Testis (tissue), 3 donors: Measurements from ENCODE around the gene ICE2. TPM values are rescaled to one million over a fixed set of nuclear protein-coding genes. Genes with fewer than 3 reads are reported as not detected.
A peak's percentile ranks its signal among the peaks of the same experiment; 100 is the strongest.

ENCODE experiments used
- DNase-seq: peaks from one replicate; pipeline ENCODE4 v3.0.0-alpha.2; 2019
- H3K27ac ChIP-seq, 2 donors: fragments of 200-600 bp; sonication (generic); one replicate each; pipeline ENCODE4 v1.5.1; 2019
- H3K27me3 ChIP-seq: fragments of 200-600 bp; sonication (generic); one replicate; pipeline ENCODE4 v1.5.1; 2019
- H3K36me3 ChIP-seq: fragments of 200-600 bp; sonication (generic); one replicate; pipeline ENCODE4 v1.5.1; 2017; ENCODE audit warnings: low read depth; ENCODE audit errors: missing control alignments
- H3K4me1 ChIP-seq: fragments of 200-600 bp; sonication (generic); one replicate; pipeline ENCODE4 v1.5.1; 2019
- H3K4me3 ChIP-seq, 2 donors: fragments of 200-600 bp; sonication (generic); one replicate each; pipeline ENCODE4 v1.5.1; 2017 to 2019
- H3K9me3 ChIP-seq: fragments of 200-600 bp; sonication (generic); one replicate; pipeline ENCODE4 v1.5.1; 2017
- CTCF ChIP-seq, 3 experiments: fragments of 450-650 bp in 2 of 3; fragments of 200-600 bp in 1 of 3; sonication (generic) in 1 of 3; IDR thresholded peaks; one replicate each; pipeline ENCODE4 v1.5.1; 2016 to 2019; ENCODE audit warnings: antibody characterized with exemption in 3 of 3, mild to moderate bottlenecking in 2 of 3, moderate library complexity in 1 of 3
- POLR2A ChIP-seq: fragments of 450-650 bp; IDR thresholded peaks from one replicate; pipeline ENCODE4 v1.6.1; 2017; ENCODE audit warnings: antibody characterized with exemption, mild to moderate bottlenecking, moderate library complexity
- WGBS, 2 donors: methylation state at CpG; one replicate each; pipeline ENCODE4 v1.1.5; 2018; 5-methylcytosine and 5-hydroxymethylcytosine counted together
- intact Hi-C: fragments of 100-400 bp; cut with DNase I; formaldehyde crosslinking; loops from one replicate; pipeline ENCODE4 v1.15.1; 2023; ENCODE audit warnings: low total_unique reads
- polyA plus RNA-seq: library from polyadenylated mRNA; stranded (reverse); fragments of 350-450 nt; fragmentation: Illumina TruSeq; extraction: RNeasy Lipid Tissue Mini Kit (QIAGEN cat#74804); gene quantifications from one replicate; pipeline ENCODE4 v1.2.3, GENCODE V29; 2014; ENCODE audit warnings: low read depth, low replicate concordance; ENCODE audit not compliant: insufficient read depth
- total RNA-seq, 2 donors: library from RNA; depleted of rRNA; stranded (reverse); fragments of >200 nt; gene quantifications; one replicate each; pipeline ENCODE4 v1.2.3, GENCODE V29; 2016

ICE2 gene
- total and polyA plus RNA-seq, 3 donors from 2014 or later, result 24.3 to 48.3 (median 44.6) TPM

DNA sequence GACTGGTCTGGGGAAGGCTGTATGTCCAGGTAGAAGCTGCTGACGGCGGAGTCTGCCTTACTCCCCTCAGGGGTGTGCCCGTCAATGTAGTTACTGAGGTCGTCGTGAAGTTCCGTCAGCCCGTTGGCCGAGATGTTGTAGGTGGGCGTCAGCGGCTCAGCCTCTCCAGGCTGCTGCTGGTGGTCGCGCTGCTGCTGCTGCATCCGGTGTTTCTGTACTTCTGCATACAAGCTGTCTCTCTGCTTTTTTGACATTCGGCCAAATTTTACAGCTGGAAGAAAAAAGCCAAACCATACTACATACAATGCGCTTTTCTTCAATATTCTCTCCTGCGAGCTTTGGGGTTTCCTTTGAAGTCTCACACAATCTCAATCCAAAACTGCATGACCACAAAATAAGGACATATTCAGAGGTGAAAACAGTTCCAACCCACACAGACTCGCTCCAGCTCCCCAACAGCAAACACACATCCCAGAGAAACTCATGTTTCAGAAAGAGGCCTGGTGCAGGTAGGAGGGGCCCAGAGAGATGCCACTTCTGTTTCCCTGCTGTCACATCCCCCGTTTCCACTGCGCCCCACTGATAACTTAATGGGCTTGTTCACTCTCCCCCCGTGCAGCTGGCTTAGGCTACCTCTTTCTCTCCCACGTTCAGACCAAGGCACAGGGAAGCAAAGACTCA lies 32.5 kb upstream of the ICE2 start:
- TF ChIP-seq CTCF (IDR thresholded peaks at IDR 0.05) (no peak), POLR2A (no peak)
- no peaks in the 10 kb centered on the region for H3K9me3 ChIP-seq
- intact Hi-C loops, result no loop called here
- no peaks in the 10 kb centered on the region for H3K27me3 ChIP-seq
- peaks cover 24% of the 10 kb centered on the region for H3K4me1 ChIP-seq
- H3K27ac ChIP-seq, result no peak overlapping the region
- WGBS, 2 donors, result 52 to 68% methylated on average over 21 of the region's 21 CpGs
- no peaks in the 10 kb centered on the region for H3K36me3 ChIP-seq
- no peak for DNase-seq
- H3K4me3 ChIP-seq, result no peak overlapping the region

GRCh38 chr15:60510006-60510405 lies 31.1 kb upstream of the ICE2 start:
- intact Hi-C loops, result no loop called here
- peaks cover 24% of the 10 kb centered on the region for H3K4me1 ChIP-seq
- no peaks in the 10 kb centered on the region for H3K36me3 ChIP-seq
- no peak overlapping the region for H3K4me3 ChIP-seq
- H3K27me3 ChIP-seq, result no peaks in the 10 kb centered on the region
- H3K9me3 ChIP-seq, result no peaks in the 10 kb centered on the region
- TF ChIP-seq CTCF (IDR thresholded peaks at IDR 0.05), result peak in 1 of 3 experiments; percentile 2
- TF ChIP-seq POLR2A, result no peak
- H3K27ac ChIP-seq, result peak overlapping the region in 1 of 2 donors; percentile 60
- no peak for DNase-seq
- 34 to 37% methylated on average over 5 of the region's 5 CpGs for WGBS, 2 donors

- WGBS, 2 donors, result 74 to 90% methylated on average over 3 of the region's 3 CpGs
- H3K4me1 ChIP-seq, result peaks cover 24% of the 10 kb centered on the region
- H3K4me3 ChIP-seq, result no peak overlapping the region
- DNase-seq, result no peak
- no peaks in the 10 kb centered on the region for H3K27me3 ChIP-seq
- no peaks in the 10 kb centered on the region for H3K36me3 ChIP-seq
- peak overlapping the region in 1 of 2 donors; percentile 60 for H3K27ac ChIP-seq
- no peaks in the 10 kb centered on the region for H3K9me3 ChIP-seq
- no peak for TF ChIP-seq POLR2A
- TF ChIP-seq CTCF (IDR thresholded peaks at IDR 0.05), result no peak
- intact Hi-C loops, result no loop called here
Measured at GRCh38 chr15:60509470-60509869, 30.5 kb upstream of the ICE2 start.

- TF ChIP-seq CTCF (IDR thresholded peaks at IDR 0.05) (no peak), POLR2A (no peak)
- intact Hi-C loops, result no loop called here
- Histone ChIP-seq H3K9me3 (no peaks in the 10 kb centered on the region), H3K27me3 (no peaks in the 10 kb centered on the region), H3K27ac (peak overlapping the region in 1 of 2 donors; percentile 22), H3K4me1 (peaks cover 24% of the 10 kb centered on the region), H3K4me3 (no peak overlapping the region), H3K36me3 (no peaks in the 10 kb centered on the region)
- WGBS, 2 donors, result 93% methylated on average over 4 of the region's 4 CpGs
- DNase-seq, result no peak
Measured at GRCh38 chr15:60508442-60508841, 29.5 kb upstream of the ICE2 start.
